B cell (primary cell): ENCODE results near the gene DENND1A. TPM values are rescaled to one million over a fixed set of nuclear protein-coding genes. Genes with fewer than 3 reads are reported as not detected.

Source experiments
- ATAC-seq: fragments of 200-7000 bp; cut with Tn5 transposase; one replicate; pipeline ENCODE4 v1.10.0; 2021; ENCODE audit warnings: low read depth, mild to moderate bottlenecking, moderate number of reproducible peaks, moderate library complexity
- CTCF ChIA-PET: fragments of 350-600 bp; sonication (Branson Sonifier 250); formaldehyde crosslinking; loops from one replicate; lab custom pipeline; 2021; ENCODE audit warnings: antibody characterized with exemption, inconsistent platforms; lab: Charles Lee
- POLR2A ChIA-PET: fragments of 350-600 bp; sonication (Branson Sonifier 250); formaldehyde crosslinking; loops from one replicate; lab custom pipeline; 2021; ENCODE audit warnings: antibody characterized with exemption; lab: Charles Lee
- DNase-seq: peaks from one replicate; pipeline ENCODE4 v3.0.0; 2013
- H2AFZ ChIP-seq: 2 replicates; pipeline ENCODE4 v1.6.1; 2012; ENCODE audit warnings: mild to moderate bottlenecking, low read depth, low read length; ENCODE audit not compliant: insufficient read depth, poor library complexity, severe bottlenecking
- H3K27ac ChIP-seq, 2 donors: 1 replicate in 1 of 2; 2 replicates in 1 of 2; pipeline ENCODE4 v1.5.1; 2012 to 2013; ENCODE audit warnings: low read length in 2 of 2, mild to moderate bottlenecking in 2 of 2, moderate library complexity in 1 of 2
- H3K27me3 ChIP-seq, 4 experiments: fragments of 200-600 bp in 1 of 4; sonication (generic) in 1 of 4; replicated peaks in 1 of 4; 1 replicate in 2 of 4; 2 replicates in 2 of 4; pipeline versions ENCODE4 v1.6.1 to v1.7.0; 2013 to 2016; ENCODE audit warnings: low read length in 3 of 4, mild to moderate bottlenecking in 2 of 4, mixed read lengths in 1 of 4, moderate library complexity in 1 of 4; ENCODE audit not compliant: insufficient read depth in 4 of 4, control insufficient read depth in 3 of 4; ENCODE audit errors: control extremely low read depth in 1 of 4
- H3K36me3 ChIP-seq, 2 experiments: replicated peaks in 1 of 2; 1 replicate in 1 of 2; 2 replicates in 1 of 2; pipeline versions ENCODE4 v1.6.1 to v1.7.1; 2013; ENCODE audit warnings: low read length in 1 of 2; ENCODE audit not compliant: insufficient read depth in 2 of 2, control insufficient read depth in 1 of 2; ENCODE audit errors: control extremely low read depth in 1 of 2, extremely low read depth in 1 of 2
- H3K4me1 ChIP-seq, 2 donors: fragments of 200-600 bp in 1 of 2; sonication (generic) in 1 of 2; 1 replicate in 1 of 2; 2 replicates in 1 of 2; pipeline versions ENCODE4 v1.5.1 to v1.6.1; 2013 to 2017; ENCODE audit warnings: low read length in 2 of 2; ENCODE audit not compliant: control insufficient read depth in 2 of 2, insufficient read depth in 2 of 2
- H3K4me2 ChIP-seq: replicated peaks from 2 replicates; pipeline ENCODE3; 2012; ENCODE audit warnings: mild to moderate bottlenecking, low read depth, low read length; ENCODE audit not compliant: poor library complexity, severe bottlenecking
- H3K4me3 ChIP-seq, 5 experiments: fragments of 200-600 bp in 1 of 5; sonication (generic) in 1 of 5; 1 replicate in 3 of 5; 2 replicates in 2 of 5; pipeline versions ENCODE4 v1.5.1 to v1.7.0; 2011 to 2016; ENCODE audit warnings: low read length in 4 of 5, mild to moderate bottlenecking in 4 of 5, low read depth in 2 of 5, control low read depth in 1 of 5, moderate library complexity in 1 of 5; ENCODE audit not compliant: insufficient read depth in 1 of 5; ENCODE audit errors: control extremely low read depth in 1 of 5, extremely low read depth in 1 of 5
- H3K79me2 ChIP-seq: fragments of 200-600 bp; sonication (generic); one replicate; pipeline ENCODE4 v1.6.0; 2016; ENCODE audit warnings: low read length; ENCODE audit not compliant: control insufficient read depth, insufficient read depth
- H3K9ac ChIP-seq: fragments of 200-600 bp; sonication (generic); 2 replicates; pipeline ENCODE4 v1.6.1; 2017; ENCODE audit warnings: mild to moderate bottlenecking, low read length, moderate library complexity
- H3K9me3 ChIP-seq, 3 donors: one replicate each; pipeline versions ENCODE4 v1.6.1 to v1.7.1; 2013; ENCODE audit warnings: low read length in 2 of 3; ENCODE audit not compliant: control insufficient read depth in 2 of 3, insufficient read depth in 1 of 3; ENCODE audit errors: control extremely low read depth in 1 of 3
- H4K20me1 ChIP-seq: 2 replicates; pipeline ENCODE4 v1.6.0; 2012; ENCODE audit warnings: mild to moderate bottlenecking, low read length; ENCODE audit not compliant: insufficient read depth, control insufficient read depth, poor library complexity, severe bottlenecking
- H3K27ac Mint-ChIP-seq: one replicate; pipeline ENCODE4 v1.8.0; 2021; ENCODE audit warnings: mixed read lengths
- H3K27me3 Mint-ChIP-seq: one replicate; pipeline ENCODE4 v1.8.0; 2021; ENCODE audit warnings: mixed read lengths
- H3K4me1 Mint-ChIP-seq: one replicate; pipeline ENCODE4 v1.8.0; 2021; ENCODE audit warnings: mixed read lengths
- H3K4me3 Mint-ChIP-seq: one replicate; pipeline ENCODE4 v1.8.0; 2021; ENCODE audit warnings: mixed read lengths
- H3K9me3 Mint-ChIP-seq: one replicate; pipeline ENCODE4 v1.8.0; 2022; ENCODE audit warnings: mixed read lengths; ENCODE audit not compliant: insufficient read depth
- EZH2 ChIP-seq: IDR thresholded peaks from 2 replicates; pipeline ENCODE4 v1.6.1; 2012; ENCODE audit warnings: borderline replicate concordance, low read depth, mild to moderate bottlenecking, moderate library complexity, low read length; ENCODE audit not compliant: insufficient read depth, poor library complexity, severe bottlenecking
- WGBS: methylation state at CpG from one replicate; pipeline ENCODE4 v1.1.5; 2013; ENCODE audit warnings: missing lambda C conversion rate; ENCODE audit not compliant: insufficient coverage; 5-methylcytosine and 5-hydroxymethylcytosine counted together
- intact Hi-C: fragments of 100-400 bp; cut with micrococcal nuclease; formaldehyde crosslinking; loops from one replicate; pipeline ENCODE4 v1.10.0; 2022
- polyA plus RNA-seq: library from polyadenylated mRNA; depleted of rRNA; stranded (reverse); fragments of >200 nt; gene quantifications from 2 replicates; pipeline ENCODE4 v1.2.3, GENCODE V29; 2012
- total RNA-seq, 2 donors: library from RNA; stranded (reverse); fragments of 120-200 nt in 1 of 2; gene quantifications; 1 replicate in 1 of 2; 2 replicates in 1 of 2; pipeline versions ENCODE4 v1.2.3 to v1.2.4, GENCODE V29; 2013 to 2022
- TF ChIP-seq, protein P1 (sequence below): fragments of 200-600 bp; IDR thresholded peaks from one replicate; pipeline ENCODE4 v1.8.0; 2022; ENCODE audit warnings: antibody characterized with exemption, mild to moderate bottlenecking

The DENND1A gene
- total and polyA plus RNA-seq, 2 donors (not counting 1 experiment from before 2014, with no cell fraction given): 10.8 to 26.0 TPM

DNA sequence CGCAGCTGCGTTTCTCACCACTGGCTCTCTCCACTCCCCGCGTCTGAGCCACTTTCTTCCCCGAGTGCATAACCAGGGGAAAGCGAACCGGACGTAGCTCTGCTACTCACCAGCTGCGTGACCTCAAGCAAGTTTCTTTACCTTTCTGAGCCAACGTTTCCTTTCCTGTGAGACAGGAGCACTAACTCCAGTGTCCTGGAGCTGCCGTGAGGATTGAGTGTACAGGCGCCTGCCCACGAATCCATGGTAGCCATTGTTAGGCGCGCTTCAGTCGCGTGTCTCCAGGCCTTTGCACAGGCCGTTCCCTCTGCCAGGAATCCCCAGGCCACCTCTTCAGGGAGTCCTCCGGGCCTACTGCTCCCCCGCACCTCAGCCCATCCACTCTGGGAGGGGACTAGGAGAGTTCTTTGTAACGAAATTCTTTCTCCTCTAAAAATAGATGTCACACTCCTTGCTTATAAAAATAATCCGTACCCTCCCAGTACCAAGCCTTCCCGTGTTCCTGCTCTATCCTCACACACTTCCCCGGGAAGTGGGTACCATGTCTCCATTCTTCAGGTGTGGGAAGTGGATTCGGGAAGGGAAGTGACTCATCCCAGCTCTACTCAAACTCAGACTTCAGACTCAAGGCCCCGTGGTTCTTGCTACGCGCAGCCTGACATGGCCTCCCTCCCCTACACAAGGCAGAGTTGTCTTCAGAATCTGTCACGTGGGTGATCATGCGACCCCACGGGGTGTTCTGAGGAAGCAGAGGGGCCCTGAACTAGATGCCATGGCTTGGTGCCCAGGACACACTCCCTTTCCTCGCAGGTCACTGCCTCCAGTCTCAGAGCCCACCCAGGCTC is 590.0 kb downstream of the DENND1A start:
- Mint-ChIP-seq H3K9me3 (no peaks in the 10 kb centered on the region), H3K27ac (peak overlapping the region; percentile 100), H3K4me3 (peak overlapping the region; percentile 94), H3K4me1 (peaks cover 97% of the 10 kb centered on the region), H3K27me3 (no peaks in the 10 kb centered on the region)
- peak overlapping the region in 4 of 5 experiments; percentile 30 to 46 (median 45) for H3K4me3 ChIP-seq
- DNase-seq: no peak
- H3K79me2 ChIP-seq: peaks cover 5% of the 10 kb centered on the region
- H4K20me1 ChIP-seq: no peaks in the 10 kb centered on the region
- H3K9ac ChIP-seq: peak overlapping the region; percentile 44
- peak overlapping the region; percentile 70 for H3K4me2 ChIP-seq
- CTCF ChIA-PET: interaction anchor here (0.6 to 6.2 kb wide), 15 partner anchors 9 to 878 kb away, joined by 3 to 60 read pairs (median 6); partner anchors contain the start of genes RABGAP1 and STRBP
- intact Hi-C loops: loop anchor here (1.0 to 10.0 kb wide), 6 partner anchors 35 to 877 kb away; partner anchors contain the start of genes RC3H2 and STRBP
- peak overlapping the region; percentile 61 for H2AFZ ChIP-seq
- H3K27me3 ChIP-seq: no peaks in the 10 kb centered on the region
- WGBS: 7% methylated on average over 23 of the region's 32 CpGs
- H3K36me3 ChIP-seq: no peaks in the 10 kb centered on the region
- POLR2A ChIA-PET: interaction anchor here (0.6 to 5.1 kb wide), 13 partner anchors 9 to 1854 kb away, joined by 3 to 63 read pairs (median 4); partner anchors contain the start of genes RABGAP1 and STRBP
- ATAC-seq: peak; percentile 11
- peaks cover 0 to 7% (median 0%) of the 10 kb centered on the region in 3 donors for H3K9me3 ChIP-seq
- H3K4me1 ChIP-seq: peaks cover 99 to 100% of the 10 kb centered on the region in 2 donors
- TF ChIP-seq, protein P1, sequence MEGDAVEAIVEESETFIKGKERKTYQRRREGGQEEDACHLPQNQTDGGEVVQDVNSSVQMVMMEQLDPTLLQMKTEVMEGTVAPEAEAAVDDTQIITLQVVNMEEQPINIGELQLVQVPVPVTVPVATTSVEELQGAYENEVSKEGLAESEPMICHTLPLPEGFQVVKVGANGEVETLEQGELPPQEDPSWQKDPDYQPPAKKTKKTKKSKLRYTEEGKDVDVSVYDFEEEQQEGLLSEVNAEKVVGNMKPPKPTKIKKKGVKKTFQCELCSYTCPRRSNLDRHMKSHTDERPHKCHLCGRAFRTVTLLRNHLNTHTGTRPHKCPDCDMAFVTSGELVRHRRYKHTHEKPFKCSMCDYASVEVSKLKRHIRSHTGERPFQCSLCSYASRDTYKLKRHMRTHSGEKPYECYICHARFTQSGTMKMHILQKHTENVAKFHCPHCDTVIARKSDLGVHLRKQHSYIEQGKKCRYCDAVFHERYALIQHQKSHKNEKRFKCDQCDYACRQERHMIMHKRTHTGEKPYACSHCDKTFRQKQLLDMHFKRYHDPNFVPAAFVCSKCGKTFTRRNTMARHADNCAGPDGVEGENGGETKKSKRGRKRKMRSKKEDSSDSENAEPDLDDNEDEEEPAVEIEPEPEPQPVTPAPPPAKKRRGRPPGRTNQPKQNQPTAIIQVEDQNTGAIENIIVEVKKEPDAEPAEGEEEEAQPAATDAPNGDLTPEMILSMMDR: no peak
- no peak for TF ChIP-seq EZH2
- H3K27ac ChIP-seq: peak overlapping the region; percentile 98 to 99
